A549 (cell line): ENCODE data around the gene HS3ST1.

Source experiments
- CHD4 ChIP-seq: fragments of 200-600 bp; sonication (generic); IDR thresholded peaks from 2 replicates; pipeline ENCODE4 v1.6.1; 2016; ENCODE audit warnings: antibody characterized with exemption, mild to moderate bottlenecking, borderline replicate concordance
- JUN ChIP-seq, 2 experiments: fragments of >200 bp; sonication (Bioruptor Twin); formaldehyde crosslinking; IDR thresholded peaks; 2 replicates in 1 of 2; 3 replicates in 1 of 2; pipeline ENCODE4 v1.6.1; 2016 to 2017
- MYC ChIP-seq: IDR thresholded peaks from 2 replicates; pipeline ENCODE4 v1.6.1; 2012; ENCODE audit warnings: mild to moderate bottlenecking, inconsistent platforms, low read length, improper control_type of control experiment, borderline replicate concordance
- POLR2A ChIP-seq: IDR thresholded peaks from 2 replicates; pipeline ENCODE4 v1.6.1; 2012; ENCODE audit warnings: mild to moderate bottlenecking, low read length
- ZSCAN20 ChIP-seq: fragments of 250-450 bp; sonication (Bioruptor Pico); IDR thresholded peaks from 2 replicates; pipeline ENCODE4 v1.8.0; 2022; ENCODE audit warnings: mild to moderate bottlenecking, moderate library complexity
- TF ChIP-seq, protein P1 (sequence below): fragments of >200 bp; sonication (Bioruptor Twin); formaldehyde crosslinking; IDR thresholded peaks from 3 replicates; pipeline ENCODE4 v1.5.1; 2016
- TF ChIP-seq, protein P2 (sequence below): fragments of 200-600 bp; sonication (generic); IDR thresholded peaks from 2 replicates; pipeline ENCODE4 v1.6.1; 2016; ENCODE audit warnings: antibody characterized with exemption, mild to moderate bottlenecking, moderate library complexity

DNA sequence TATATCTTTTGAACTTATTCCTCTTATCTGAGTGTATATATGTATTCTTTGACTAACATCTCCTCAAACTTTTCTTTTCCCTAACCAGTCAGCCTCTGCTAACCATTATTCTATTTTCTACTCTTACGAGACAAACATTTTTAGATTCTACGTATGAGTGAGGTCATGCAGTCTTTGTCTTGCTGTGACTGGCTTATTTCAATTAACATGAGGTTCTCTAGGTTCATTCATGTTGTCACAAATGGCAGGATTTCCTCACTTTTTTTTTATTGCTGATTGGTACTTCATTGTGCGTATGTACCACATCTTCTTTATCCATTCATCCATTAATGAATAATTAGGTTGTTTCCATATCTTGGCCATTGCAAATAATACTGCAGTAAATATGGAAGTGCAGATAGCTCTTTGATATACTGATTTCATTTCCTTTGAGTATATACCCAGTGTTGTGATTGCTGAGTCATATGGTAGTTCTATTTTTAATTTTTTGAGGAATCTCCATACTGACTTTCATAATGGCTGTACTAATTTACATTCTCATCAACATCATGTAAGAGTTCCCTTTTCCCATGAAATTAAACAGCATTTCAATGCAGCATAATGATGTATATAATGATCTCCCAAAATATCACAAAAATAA lies 80.1 kb downstream of the HS3ST1 start:
- TF ChIP-seq, protein P1, sequence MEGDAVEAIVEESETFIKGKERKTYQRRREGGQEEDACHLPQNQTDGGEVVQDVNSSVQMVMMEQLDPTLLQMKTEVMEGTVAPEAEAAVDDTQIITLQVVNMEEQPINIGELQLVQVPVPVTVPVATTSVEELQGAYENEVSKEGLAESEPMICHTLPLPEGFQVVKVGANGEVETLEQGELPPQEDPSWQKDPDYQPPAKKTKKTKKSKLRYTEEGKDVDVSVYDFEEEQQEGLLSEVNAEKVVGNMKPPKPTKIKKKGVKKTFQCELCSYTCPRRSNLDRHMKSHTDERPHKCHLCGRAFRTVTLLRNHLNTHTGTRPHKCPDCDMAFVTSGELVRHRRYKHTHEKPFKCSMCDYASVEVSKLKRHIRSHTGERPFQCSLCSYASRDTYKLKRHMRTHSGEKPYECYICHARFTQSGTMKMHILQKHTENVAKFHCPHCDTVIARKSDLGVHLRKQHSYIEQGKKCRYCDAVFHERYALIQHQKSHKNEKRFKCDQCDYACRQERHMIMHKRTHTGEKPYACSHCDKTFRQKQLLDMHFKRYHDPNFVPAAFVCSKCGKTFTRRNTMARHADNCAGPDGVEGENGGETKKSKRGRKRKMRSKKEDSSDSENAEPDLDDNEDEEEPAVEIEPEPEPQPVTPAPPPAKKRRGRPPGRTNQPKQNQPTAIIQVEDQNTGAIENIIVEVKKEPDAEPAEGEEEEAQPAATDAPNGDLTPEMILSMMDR, result no peak
- TF ChIP-seq, protein P2, sequence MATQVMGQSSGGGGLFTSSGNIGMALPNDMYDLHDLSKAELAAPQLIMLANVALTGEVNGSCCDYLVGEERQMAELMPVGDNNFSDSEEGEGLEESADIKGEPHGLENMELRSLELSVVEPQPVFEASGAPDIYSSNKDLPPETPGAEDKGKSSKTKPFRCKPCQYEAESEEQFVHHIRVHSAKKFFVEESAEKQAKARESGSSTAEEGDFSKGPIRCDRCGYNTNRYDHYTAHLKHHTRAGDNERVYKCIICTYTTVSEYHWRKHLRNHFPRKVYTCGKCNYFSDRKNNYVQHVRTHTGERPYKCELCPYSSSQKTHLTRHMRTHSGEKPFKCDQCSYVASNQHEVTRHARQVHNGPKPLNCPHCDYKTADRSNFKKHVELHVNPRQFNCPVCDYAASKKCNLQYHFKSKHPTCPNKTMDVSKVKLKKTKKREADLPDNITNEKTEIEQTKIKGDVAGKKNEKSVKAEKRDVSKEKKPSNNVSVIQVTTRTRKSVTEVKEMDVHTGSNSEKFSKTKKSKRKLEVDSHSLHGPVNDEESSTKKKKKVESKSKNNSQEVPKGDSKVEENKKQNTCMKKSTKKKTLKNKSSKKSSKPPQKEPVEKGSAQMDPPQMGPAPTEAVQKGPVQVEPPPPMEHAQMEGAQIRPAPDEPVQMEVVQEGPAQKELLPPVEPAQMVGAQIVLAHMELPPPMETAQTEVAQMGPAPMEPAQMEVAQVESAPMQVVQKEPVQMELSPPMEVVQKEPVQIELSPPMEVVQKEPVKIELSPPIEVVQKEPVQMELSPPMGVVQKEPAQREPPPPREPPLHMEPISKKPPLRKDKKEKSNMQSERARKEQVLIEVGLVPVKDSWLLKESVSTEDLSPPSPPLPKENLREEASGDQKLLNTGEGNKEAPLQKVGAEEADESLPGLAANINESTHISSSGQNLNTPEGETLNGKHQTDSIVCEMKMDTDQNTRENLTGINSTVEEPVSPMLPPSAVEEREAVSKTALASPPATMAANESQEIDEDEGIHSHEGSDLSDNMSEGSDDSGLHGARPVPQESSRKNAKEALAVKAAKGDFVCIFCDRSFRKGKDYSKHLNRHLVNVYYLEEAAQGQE, result no peak
- TF ChIP-seq POLR2A (no peak), JUN (IDR thresholded peaks at IDR 0.05) (no peak), CHD4 (no peak), ZSCAN20 (CRISPR knock-in tag) (no peak), MYC (no peak)
